A204.1 (cell line): ENCODE results near the gene OR5AS1.
"Not testable (repeated sequence)": the region's sequence is repeated elsewhere in the genome, so short reads cannot be mapped to it uniquely, and the experiment has no call there.

ENCODE experiments used
- FAIRE-seq: peaks from 2 replicates; lab custom pipeline; 2012; peaks lifted over from hg19 to GRCh38; lab: Jason Lieb, UNC

The OR5AS1 gene

DNA sequence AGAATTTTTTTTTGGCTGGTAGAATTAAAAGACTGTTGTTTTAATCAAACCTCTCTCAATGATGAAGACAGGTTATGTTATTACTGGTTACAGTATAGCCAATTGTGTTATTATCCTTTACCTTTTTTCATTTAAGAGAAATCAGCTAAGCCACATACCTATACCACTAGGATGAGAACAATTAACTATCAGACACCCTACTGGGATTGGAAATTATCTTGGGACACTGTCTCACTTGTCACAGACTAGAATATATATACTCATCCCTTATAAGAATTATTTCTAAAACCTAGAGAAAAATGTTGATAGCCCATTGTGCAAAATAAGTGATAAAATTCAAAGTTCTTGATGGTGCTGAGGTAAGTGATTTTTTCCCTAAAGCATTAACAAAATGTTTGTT, at the start of gene OR5AS1:
OR5AS1 (plus strand) TSS at position 301 of the 400 bp plus-strand sequence. CDS start 2,765 bp downstream, outside the sequence.
- no peak for FAIRE-seq

DNA sequence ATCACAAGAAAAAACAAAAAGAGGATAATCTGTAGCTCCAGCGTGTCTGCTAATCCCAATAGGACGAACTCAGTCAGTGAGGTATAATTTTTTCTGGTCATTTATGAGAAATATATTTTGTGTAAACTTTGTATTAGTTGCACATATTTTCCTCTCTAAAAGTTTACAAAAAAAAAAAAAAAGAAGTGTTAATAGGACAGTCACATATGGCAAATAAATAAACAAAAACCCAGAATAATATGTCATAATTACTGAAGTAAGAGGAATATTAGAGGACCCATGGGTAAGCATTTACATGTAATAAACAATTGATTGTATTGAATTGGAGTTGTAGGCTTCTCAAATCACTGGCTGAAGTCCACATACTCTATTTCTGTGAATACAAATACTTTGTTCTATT, 32.9 kb upstream of the OR5AS1 start, which contains the start of gene OR5F1:
OR5F1 (minus strand) TSS at position 101 of the 400 bp plus-strand sequence; CDS start at position 101, 0 bp downstream.
- FAIRE-seq: no peak

DNA sequence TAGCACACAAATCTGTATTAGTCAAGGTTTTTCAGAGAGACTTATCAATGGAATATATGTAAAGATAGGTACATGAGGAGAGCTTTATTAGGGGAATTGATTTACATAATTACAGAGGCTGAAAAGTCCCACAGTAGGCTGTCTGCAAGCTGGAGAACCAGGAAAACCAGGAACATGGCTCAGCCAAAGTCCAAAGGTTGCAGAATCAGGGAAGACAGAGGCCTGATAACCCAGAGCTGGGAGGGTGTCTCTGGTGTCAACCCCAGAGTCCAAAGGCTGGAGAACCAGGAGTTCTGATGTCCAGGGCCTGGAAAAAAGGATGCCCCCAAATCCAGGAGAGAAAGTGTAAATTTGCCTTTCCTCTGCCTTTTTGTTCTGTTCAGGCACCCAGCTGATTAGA, 16.7 kb upstream of the OR5AS1 start:
- FAIRE-seq: no peak

DNA sequence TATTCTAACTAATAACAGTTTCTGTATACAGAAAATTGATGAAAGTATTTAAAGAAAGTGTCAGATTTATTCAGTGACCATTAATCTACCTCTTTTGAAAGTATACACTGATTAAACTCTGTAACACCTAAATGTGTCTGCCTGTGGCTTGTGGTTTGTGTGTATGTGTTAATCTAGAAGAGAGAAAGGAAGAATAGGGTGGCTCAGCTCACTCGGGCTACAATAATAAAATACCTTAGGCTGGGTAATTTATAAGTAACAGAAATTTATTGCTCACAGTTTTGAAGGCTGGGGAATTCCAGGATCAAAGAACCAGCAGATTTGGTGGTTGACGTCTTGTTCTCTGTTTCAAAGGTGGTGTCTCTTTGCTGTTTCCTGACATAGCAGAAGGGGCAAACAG, 13.6 kb upstream of the OR5AS1 start:
- FAIRE-seq: no peak

DNA sequence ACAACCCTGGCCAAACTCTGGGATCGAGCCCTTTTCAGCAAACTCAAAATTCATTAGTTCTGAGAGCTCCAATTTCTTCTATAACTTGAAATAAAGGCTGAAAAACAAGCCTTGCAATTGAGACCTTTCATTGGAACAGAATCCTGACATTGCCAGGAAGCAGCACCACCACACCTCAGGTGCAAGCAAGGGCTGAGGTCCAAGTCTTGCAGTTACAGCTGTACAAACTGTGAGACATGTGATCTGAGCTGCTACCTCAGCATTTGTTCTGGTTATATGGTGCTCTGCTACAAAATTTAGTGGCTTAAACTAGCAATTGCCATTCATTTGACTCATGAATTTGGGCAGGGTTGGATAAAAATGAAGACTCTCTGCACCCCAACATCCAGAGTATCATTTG, 18.1 kb downstream of the OR5AS1 start:
- FAIRE-seq: no peak

DNA sequence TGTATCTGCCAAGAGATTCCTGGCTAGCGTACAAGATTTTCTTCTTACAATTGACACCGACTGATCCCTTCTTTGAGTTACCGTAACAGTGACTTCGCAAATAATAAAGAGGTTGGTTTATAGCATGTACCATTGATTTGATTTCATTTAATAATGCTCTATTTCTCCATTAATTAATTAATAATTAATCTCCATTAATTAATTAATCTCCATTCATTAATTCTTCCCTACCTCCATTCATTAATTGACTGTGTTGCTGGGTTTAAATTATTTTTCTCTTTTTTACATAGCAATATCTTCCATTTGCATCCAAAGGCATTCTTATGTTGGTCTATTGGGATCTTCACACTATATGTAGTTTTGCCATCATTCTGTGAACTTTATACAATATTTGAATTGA, 21.0 kb downstream of the OR5AS1 start:
- FAIRE-seq: no peak

DNA sequence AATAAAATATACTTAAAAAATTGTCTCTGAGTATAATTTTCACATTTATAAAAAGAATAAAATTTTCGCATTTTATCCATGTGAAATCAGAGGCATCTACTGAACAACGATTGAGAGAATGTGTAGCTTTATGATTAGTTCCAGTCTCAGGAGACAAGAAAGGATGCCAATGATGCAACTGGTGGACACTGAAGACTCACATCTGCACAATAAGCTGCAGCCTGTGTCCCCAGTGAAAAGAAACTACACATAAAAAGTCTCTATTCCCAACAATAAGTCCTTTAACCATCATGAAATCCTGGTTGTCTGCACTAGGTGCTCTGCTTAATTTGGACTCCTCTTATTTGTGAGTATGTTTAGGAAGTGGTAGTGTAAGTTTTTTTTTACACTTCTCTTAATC, 22.0 kb downstream of the OR5AS1 start:
- FAIRE-seq: no peak

DNA sequence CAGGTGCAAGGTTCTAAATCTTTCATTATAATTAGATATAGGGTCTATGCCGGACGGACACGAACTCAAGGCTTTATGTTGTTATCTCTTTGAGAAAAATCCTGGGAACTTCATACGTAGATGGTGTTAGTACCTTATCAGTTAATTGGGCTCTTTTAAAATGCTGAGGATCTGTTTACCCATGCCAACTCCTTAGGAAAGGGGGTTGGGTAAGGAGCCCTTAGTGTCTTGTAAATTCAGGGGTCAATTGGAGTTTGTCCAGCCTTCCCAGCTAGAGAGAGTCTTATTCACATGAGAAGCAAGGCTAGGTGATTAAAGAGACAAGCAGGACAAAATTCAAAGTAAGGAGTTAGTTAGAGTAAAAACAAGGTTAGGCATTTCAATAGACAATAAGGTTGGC, 28.9 kb downstream of the OR5AS1 start:
- FAIRE-seq: not testable (repeated sequence)

DNA sequence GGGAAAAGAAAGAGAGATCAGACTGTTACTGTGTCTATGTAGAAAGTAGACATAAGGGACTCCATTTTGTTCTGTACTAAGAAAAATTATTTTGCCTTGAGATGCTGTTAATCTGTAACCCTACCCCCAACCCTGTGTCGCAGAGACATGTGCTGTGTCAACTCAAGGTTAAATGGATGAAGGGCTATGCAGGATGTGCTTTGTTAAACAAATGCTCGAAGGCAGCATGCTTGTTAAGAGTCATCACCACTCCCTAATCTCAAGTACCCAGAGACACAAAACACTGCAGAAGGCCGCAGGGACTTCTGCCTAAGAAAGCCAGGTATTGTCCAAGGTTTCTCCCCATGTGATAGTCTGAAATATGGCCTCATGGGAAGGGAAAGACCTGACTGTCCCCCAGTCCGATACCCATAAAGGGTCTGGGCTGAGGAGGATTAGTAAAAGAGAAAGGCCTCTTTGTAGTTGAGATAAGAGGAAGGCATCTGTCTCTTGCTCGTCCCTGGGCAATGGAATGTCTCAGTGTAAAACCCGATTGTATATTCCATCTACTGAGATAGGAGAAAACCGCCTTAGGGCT, 30.3 kb downstream of the OR5AS1 start:
- FAIRE-seq: not testable (repeated sequence)

DNA sequence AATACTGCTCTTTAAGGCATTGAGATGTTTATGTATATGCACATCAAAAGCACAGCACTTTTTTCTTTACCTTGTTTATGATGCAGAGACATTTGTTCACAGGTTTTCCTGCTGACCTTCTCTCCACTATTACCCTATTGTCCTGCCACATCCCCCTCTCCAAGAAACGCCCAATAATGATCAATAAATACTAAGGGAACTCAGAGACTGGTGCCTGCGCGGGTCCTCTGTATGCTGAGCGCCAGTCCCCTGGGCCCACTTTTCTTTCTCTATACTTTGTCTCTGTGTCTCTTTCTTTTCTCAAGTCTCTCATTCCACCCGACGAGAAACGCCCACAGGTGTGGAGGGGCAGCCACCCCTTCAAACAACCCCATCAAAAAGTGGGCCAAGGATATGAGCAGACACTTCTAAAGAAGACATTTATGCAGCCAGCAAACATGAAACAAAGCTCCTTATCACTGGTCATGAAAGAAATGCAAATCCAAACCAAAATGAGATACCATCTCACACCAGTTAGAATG, 30.9 kb downstream of the OR5AS1 start:
- not testable (repeated sequence) for FAIRE-seq

DNA sequence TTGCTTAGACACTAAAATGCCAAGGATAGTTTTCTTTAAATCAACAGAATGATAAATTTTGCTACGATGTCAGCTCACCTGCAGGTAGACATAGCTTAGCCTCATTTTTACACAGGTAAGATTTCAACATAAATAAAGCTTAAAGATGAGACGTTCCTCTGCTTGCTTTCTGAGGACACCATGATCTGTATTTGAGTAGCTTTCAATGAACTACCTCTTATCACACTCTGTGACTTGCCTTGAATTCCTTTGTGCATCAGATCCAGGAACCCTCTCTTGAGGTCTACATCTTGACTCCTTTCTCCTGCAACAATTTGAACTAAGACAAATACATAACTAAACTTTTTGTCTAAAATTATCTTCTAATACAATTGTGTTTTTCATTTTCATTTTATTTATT, 39.5 kb downstream of the OR5AS1 start:
- no peak for FAIRE-seq
